ENCODE measurements around the gene MIGA1. TPM values are rescaled to one million over a fixed set of nuclear protein-coding genes. Genes with fewer than 3 reads are reported as not detected.
"Not testable (repeated sequence)": the region's sequence is repeated elsewhere in the genome, so short reads cannot be mapped to it uniquely, and the experiment has no call there.

The MIGA1 gene
- total RNA-seq (2014; rRNA removed; shearing (Covaris generic); ENCODE audit: low replicate concordance), result 2.7 and 3.5 TPM in 2 replicates

GRCh38 chr1:77779529-77780281 is at the start of gene MIGA1:
TSS of gene MIGA1 (plus strand) at chr1:77779649. CDS start at chr1:77783253, 3,604 bp downstream.
- Histone ChIP-seq H3K9me3 (no peaks in the 10 kb centered on the region), H3K4me3 (peak within 1 kb of the TSS; percentile 81), H3K27me3 (no peaks in the 10 kb centered on the region), H3K36me3 (peaks cover 14% of the 10 kb centered on the region)
- DNase-seq, result peak; percentile 83

GRCh38 chr1:77732090-77732489 is 47.4 kb upstream of the MIGA1 start:
- Histone ChIP-seq H3K36me3 (peaks cover 38% of the 10 kb centered on the region), H3K4me3 (no peak overlapping the region), H3K9me3 (no peaks in the 10 kb centered on the region), H3K27me3 (no peaks in the 10 kb centered on the region)
- DNase-seq, result no peak

GRCh38 chr1:77739235-77739634 is 40.2 kb upstream of the MIGA1 start:
- Histone ChIP-seq H3K27me3 (no peaks in the 10 kb centered on the region), H3K36me3 (peaks cover 36% of the 10 kb centered on the region), H3K9me3 (no peaks in the 10 kb centered on the region), H3K4me3 (no peak overlapping the region)
- DNase-seq, result no peak

- DNase-seq, result no peak
- H3K36me3 ChIP-seq, result peaks cover 23% of the 10 kb centered on the region
- no peak overlapping the region for H3K4me3 ChIP-seq
- no peaks in the 10 kb centered on the region for H3K9me3 ChIP-seq
- H3K27me3 ChIP-seq, result no peaks in the 10 kb centered on the region
Measured at GRCh38 chr1:77741316-77741715, 38.1 kb upstream of the MIGA1 start.

- no peaks in the 10 kb centered on the region for H3K9me3 ChIP-seq
- H3K27me3 ChIP-seq, result no peaks in the 10 kb centered on the region
- no peak for DNase-seq
- no peak overlapping the region for H3K4me3 ChIP-seq
- H3K36me3 ChIP-seq, result peaks cover 22% of the 10 kb centered on the region
Measured at GRCh38 chr1:77742011-77742555, 37.4 kb upstream of the MIGA1 start.

GRCh38 chr1:77744576-77744975 is 34.9 kb upstream of the MIGA1 start:
- DNase-seq, result no peak
- Histone ChIP-seq H3K9me3 (no peaks in the 10 kb centered on the region), H3K4me3 (no peak overlapping the region), H3K36me3 (peaks cover 12% of the 10 kb centered on the region), H3K27me3 (no peaks in the 10 kb centered on the region)

GRCh38 chr1:77749489-77749888 is 30.0 kb upstream of the MIGA1 start:
- H3K27me3 ChIP-seq, H3K36me3 ChIP-seq, H3K9me3 ChIP-seq, H3K4me3 ChIP-seq: not testable (repeated sequence)
- DNase-seq, result peak; percentile 14

GRCh38 chr1:77756052-77756754 is 23.2 kb upstream of the MIGA1 start:
- no peak for DNase-seq
- no peak overlapping the region for H3K4me3 ChIP-seq

GRCh38 chr1:77757066-77757584 is 22.3 kb upstream of the MIGA1 start:
- Histone ChIP-seq H3K27me3 (no peaks in the 10 kb centered on the region), H3K9me3 (no peaks in the 10 kb centered on the region), H3K36me3 (peaks cover 3% of the 10 kb centered on the region), H3K4me3 (peak overlapping the region; percentile 80)
- DNase-seq, result no peak

More at GRCh38 chr1:77756052-77756754, 23.2 kb upstream of the MIGA1 start:
- H3K27me3 ChIP-seq, result no peaks in the 10 kb centered on the region
- H3K9me3 ChIP-seq, result no peaks in the 10 kb centered on the region
- H3K36me3 ChIP-seq, result peaks cover 3% of the 10 kb centered on the region

GRCh38 chr1:77757603-77758002 is 21.8 kb upstream of the MIGA1 start:
- no peak for DNase-seq
- Histone ChIP-seq H3K4me3 (peak overlapping the region; percentile 80), H3K9me3 (no peaks in the 10 kb centered on the region), H3K36me3 (peaks cover 3% of the 10 kb centered on the region), H3K27me3 (no peaks in the 10 kb centered on the region)

- Histone ChIP-seq H3K4me3 (peak within 1 kb of the TSS; percentile 80), H3K9me3 (no peaks in the 10 kb centered on the region), H3K36me3 (peaks cover 3% of the 10 kb centered on the region), H3K27me3 (no peaks in the 10 kb centered on the region)
- peak; percentile 88 for DNase-seq
Measured at GRCh38 chr1:77759071-77760028, 20.1 kb upstream of the MIGA1 start, which contains the start of gene USP33. TSS of gene USP33 (minus strand) at chr1:77759852. CDS start at chr1:77741697, 18,155 bp downstream.

- H3K27me3 ChIP-seq, result no peaks in the 10 kb centered on the region
- peak; percentile 36 for DNase-seq
- H3K9me3 ChIP-seq, result no peaks in the 10 kb centered on the region
- H3K4me3 ChIP-seq, result no peak overlapping the region
- no peaks in the 10 kb centered on the region; the same call in none of the 2 replicates for H3K36me3 ChIP-seq
Measured at GRCh38 chr1:77762072-77762476, 17.4 kb upstream of the MIGA1 start.

GRCh38 chr1:77768006-77768405 is 11.4 kb upstream of the MIGA1 start:
- H3K9me3 ChIP-seq, result no peaks in the 10 kb centered on the region

GRCh38 chr1:77776007-77776700 is 3.3 kb upstream of the MIGA1 start:
- DNase-seq, result no peak
- H3K36me3 ChIP-seq, result no peaks in the 10 kb centered on the region
- H3K9me3 ChIP-seq, result no peaks in the 10 kb centered on the region
- no peaks in the 10 kb centered on the region for H3K27me3 ChIP-seq
- no peak overlapping the region for H3K4me3 ChIP-seq

More at GRCh38 chr1:77768006-77768405, 11.4 kb upstream of the MIGA1 start:
- H3K27me3 ChIP-seq, result no peaks in the 10 kb centered on the region
- no peaks in the 10 kb centered on the region for H3K36me3 ChIP-seq
- H3K4me3 ChIP-seq, result no peak overlapping the region
- DNase-seq, result no peak

- H3K9me3 ChIP-seq, result no peaks in the 10 kb centered on the region
- H3K36me3 ChIP-seq, result peaks cover 29% of the 10 kb centered on the region
- H3K4me3 ChIP-seq, result no peak overlapping the region
- H3K27me3 ChIP-seq, result no peaks in the 10 kb centered on the region
- no peak for DNase-seq
Measured at GRCh38 chr1:77781683-77782082, 2.2 kb downstream of the MIGA1 start.

GRCh38 chr1:77783141-77783540 is 3.7 kb downstream of the MIGA1 start:
- Histone ChIP-seq H3K36me3 (peaks cover 36% of the 10 kb centered on the region), H3K4me3 (no peak overlapping the region), H3K27me3 (no peaks in the 10 kb centered on the region), H3K9me3 (no peaks in the 10 kb centered on the region)
- no peak for DNase-seq

Data from MG63 (cell line).